Measurements from ENCODE around the gene SLAMF8. TPM values are rescaled to one million over a fixed set of nuclear protein-coding genes. Genes with fewer than 3 reads are reported as not detected.

The SLAMF8 gene
- polyA plus RNA-seq, 3 donors, result 2.6 to 5.7 (median 5.7) TPM

GRCh38 chr1:159803956-159804689 is 22.6 kb upstream of the SLAMF8 start:
- H4K20me1 ChIP-seq (ENCODE audit: insufficient read depth, low read length), result no peaks in the 10 kb centered on the region
- no peak overlapping the region for H3K4me3 ChIP-seq (replicated peaks in 1 of 3; ENCODE audit: low read depth in 2 of 3, low read length in 3 of 3)
- H3K36me3 ChIP-seq (replicated peaks in 1 of 2; ENCODE audit: control insufficient read depth in 1 of 2, insufficient read depth in 2 of 2, low read length in 2 of 2), result no peaks in the 10 kb centered on the region
- no peaks in the 10 kb centered on the region for H3K27me3 ChIP-seq (ENCODE audit: control insufficient read depth in 2 of 2, insufficient read depth in 2 of 2, low read length in 2 of 2)
- Mint-ChIP-seq H3K4me3 (peak overlapping the region in 1 of 2 donors; percentile 9), H3K27ac (no peak overlapping the region), H3K9me3 (peaks cover 0 to 2% (median 0%) of the 10 kb centered on the region in 7 donors), H3K4me1 (peaks cover 38% of the 10 kb centered on the region), H3K27me3 (ENCODE audit: low read depth in 3 of 3) (peaks cover 0 to 9% (median 2%) of the 10 kb centered on the region in 3 donors), H3K36me3 (no peaks in the 10 kb centered on the region)
- H3K4me1 ChIP-seq (ENCODE audit: control insufficient read depth in 1 of 2, insufficient read depth in 2 of 2, low read length in 2 of 2), result peaks cover 27 to 37% of the 10 kb centered on the region in 2 donors
- no peak overlapping the region for H3K4me2 ChIP-seq (replicated peaks; ENCODE audit: extremely low read depth, low read length, poor library complexity, severe bottlenecking)
- intact Hi-C loops (cut with micrococcal nuclease), result loop anchor here in 1 of 2 donors (5.0 kb wide), 1 partner anchor 203 kb away; no protein-coding TSS in a partner anchor
- no peaks in the 10 kb centered on the region for H3K9me3 ChIP-seq (replicated peaks in 1 of 2; ENCODE audit: control insufficient read depth in 1 of 2, insufficient read depth in 1 of 2, low read length in 2 of 2)
- H3K27ac ChIP-seq (ENCODE audit: low read depth in 1 of 2, low read length in 2 of 2), result no peak overlapping the region
- H3K9ac ChIP-seq (ENCODE audit: insufficient read depth, low read length, poor library complexity, severe bottlenecking), result no peak overlapping the region
- DNase-seq, result no peak
- WGBS (ENCODE audit: insufficient coverage), result 86% methylated on average over 4 of the region's 7 CpGs
- TF ChIP-seq CTCF (IDR thresholded peaks at IDR 0.05), result no peak
- no peaks in the 10 kb centered on the region for H3K79me2 ChIP-seq (ENCODE audit: insufficient read depth, low read length)
- no peak overlapping the region for H2AFZ ChIP-seq (ENCODE audit: insufficient read depth, low read depth, low read length, poor library complexity, severe bottlenecking)

- no peak overlapping the region for H3K27ac ChIP-seq (ENCODE audit: low read depth in 1 of 2, low read length in 2 of 2)
- H3K27me3 Mint-ChIP-seq (ENCODE audit: low read depth in 3 of 3), result peaks cover 0 to 11% (median 2%) of the 10 kb centered on the region in 3 donors
- H3K27me3 ChIP-seq (ENCODE audit: control insufficient read depth in 2 of 2, insufficient read depth in 2 of 2, low read length in 2 of 2), result no peaks in the 10 kb centered on the region
- H3K36me3 Mint-ChIP-seq, result no peaks in the 10 kb centered on the region
- no peak for TF ChIP-seq CTCF (IDR thresholded peaks at IDR 0.05)
- H3K4me3 ChIP-seq (replicated peaks in 1 of 3; ENCODE audit: low read depth in 2 of 3, low read length in 3 of 3), result no peak overlapping the region
- H3K4me1 Mint-ChIP-seq, result peaks cover 35% of the 10 kb centered on the region
- H3K9me3 Mint-ChIP-seq, result peaks cover 0 to 2% (median 0%) of the 10 kb centered on the region in 7 donors
- H3K9me3 ChIP-seq (replicated peaks in 1 of 2; ENCODE audit: control insufficient read depth in 1 of 2, insufficient read depth in 1 of 2, low read length in 2 of 2), result no peaks in the 10 kb centered on the region
- no peaks in the 10 kb centered on the region for H3K36me3 ChIP-seq (replicated peaks in 1 of 2; ENCODE audit: control insufficient read depth in 1 of 2, insufficient read depth in 2 of 2, low read length in 2 of 2)
- WGBS (ENCODE audit: insufficient coverage), result no CpG with 5 or more reads among the region's 2 CpGs
- H4K20me1 ChIP-seq (ENCODE audit: insufficient read depth, low read length), result no peaks in the 10 kb centered on the region
- H3K79me2 ChIP-seq (ENCODE audit: insufficient read depth, low read length), result no peaks in the 10 kb centered on the region
- no peak overlapping the region for H2AFZ ChIP-seq (ENCODE audit: insufficient read depth, low read depth, low read length, poor library complexity, severe bottlenecking)
- DNase-seq, result no peak
- H3K9ac ChIP-seq (ENCODE audit: insufficient read depth, low read length, poor library complexity, severe bottlenecking), result no peak overlapping the region
- intact Hi-C loops (cut with micrococcal nuclease), result loop anchor here in 1 of 2 donors (5.0 kb wide), 1 partner anchor 202 kb away; no protein-coding TSS in a partner anchor
- no peak overlapping the region for H3K27ac Mint-ChIP-seq
- H3K4me1 ChIP-seq (ENCODE audit: control insufficient read depth in 1 of 2, insufficient read depth in 2 of 2, low read length in 2 of 2), result peaks cover 27 to 37% of the 10 kb centered on the region in 2 donors
- H3K4me2 ChIP-seq (replicated peaks; ENCODE audit: extremely low read depth, low read length, poor library complexity, severe bottlenecking), result no peak overlapping the region
- no peak overlapping the region for H3K4me3 Mint-ChIP-seq
Measured at GRCh38 chr1:159804924-159805323, 21.7 kb upstream of the SLAMF8 start.

Data from CD14-positive monocyte (primary cell).